HCT116 (cell line): Measurements from ENCODE around the gene FGD4. TPM values are rescaled to one million over a fixed set of nuclear protein-coding genes. Genes with fewer than 3 reads are reported as not detected.

ENCODE experiments used
- ATAC-seq: fragments of 200-7000 bp; cut with Tn5 transposase; 2 replicates; pipeline ENCODE4 v1.9.1; 2020; ENCODE audit warnings: mild to moderate bottlenecking, moderate library complexity
- BruUV-seq: library from RNA; stranded (reverse); fragments of 400-500 nt; replicated peaks from 2 replicates; lab custom pipeline; 2021; lab: Mats Ljungman, UMichigan
- CTCF ChIA-PET: fragments of 300-600 bp; sonication (Branson Sonifier 250); formaldehyde crosslinking; loops from one replicate; lab custom pipeline; 2021; ENCODE audit warnings: antibody characterized with exemption; lab: Charles Lee
- POLR2A ChIA-PET: fragments of 300-600, 350-600 bp; sonication (Branson Sonifier 250); formaldehyde crosslinking; loops from one replicate; lab custom pipeline; 2021; ENCODE audit warnings: antibody characterized with exemption; lab: Charles Lee
- RAD21 ChIA-PET, 2 experiments: fragments of 300-600 bp; sonication (Branson Sonifier 250); formaldehyde crosslinking; loops; one replicate each; lab custom pipeline; 2023; ENCODE audit warnings: low total read pairs in 2 of 2; ENCODE audit not compliant: uncharacterized antibody in 2 of 2, unreplicated experiment in 2 of 2, low non-redundant PET in 1 of 2; lab: Charles Lee
- DNase-seq: peaks from one replicate; pipeline ENCODE4 v3.0.0-alpha.2; 2010; ENCODE audit warnings: low read depth, low spot score
- H2AFZ ChIP-seq: fragments of 200-600 bp; shearing (Covaris generic), sonication (generic); 2 replicates; pipeline ENCODE4 v1.6.1; 2017; ENCODE audit warnings: low read depth, mixed run types, mixed read lengths, antibody characterized with exemption, low read length; ENCODE audit not compliant: poor library complexity, severe bottlenecking
- H3K27ac ChIP-seq: 2 replicates; pipeline ENCODE4 v1.5.1; 2012; ENCODE audit warnings: low read depth, low read length
- H3K27me3 ChIP-seq: fragments of 200-600 bp; sonication (generic); 2 replicates; pipeline ENCODE4 v1.6.1; 2016; ENCODE audit warnings: mixed run types, low read length, mixed read lengths; ENCODE audit not compliant: insufficient read depth
- H3K36me3 ChIP-seq, 2 experiments: fragments of 200-500 bp in 1 of 2; fragments of 200-600 bp in 1 of 2; sonication (Bioruptor generic) in 1 of 2; sonication (generic) in 1 of 2; 2 replicates each; pipeline versions ENCODE4 v1.5.1 to v1.6.1; 2014 to 2016; ENCODE audit warnings: low read length in 2 of 2, inconsistent platforms in 1 of 2, mixed read lengths in 1 of 2, mixed run types in 1 of 2; ENCODE audit not compliant: insufficient read depth in 2 of 2, control insufficient read depth in 1 of 2
- H3K4me1 ChIP-seq, 2 experiments: fragments of 200-600 bp in 1 of 2; sonication (generic) in 1 of 2; 2 replicates each; pipeline versions ENCODE4 v1.5.1 to v1.6.1; 2012 to 2017; ENCODE audit warnings: low read length in 2 of 2, inconsistent platforms in 1 of 2, mild to moderate bottlenecking in 1 of 2, mixed read lengths in 1 of 2, mixed run types in 1 of 2, moderate library complexity in 1 of 2; ENCODE audit not compliant: insufficient read depth in 2 of 2, control insufficient read depth in 1 of 2
- H3K4me2 ChIP-seq: fragments of 200-600 bp; sonication (generic); 2 replicates; pipeline ENCODE4 v1.6.1; 2017; ENCODE audit warnings: mixed run types, low read length, mixed read lengths
- H3K4me3 ChIP-seq, 2 experiments: fragments of 200-600 bp in 1 of 2; sonication (generic) in 1 of 2; replicated peaks in 1 of 2; 2 replicates each; pipeline ENCODE4 v1.5.1; 2011 to 2016; ENCODE audit warnings: low read length in 2 of 2, control low read depth in 1 of 2, low read depth in 1 of 2, mild to moderate bottlenecking in 1 of 2, mixed read lengths in 1 of 2, mixed run types in 1 of 2
- H3K79me2 ChIP-seq: fragments of 200-600 bp; sonication (generic); 2 replicates; pipeline ENCODE4 v1.6.1; 2017; ENCODE audit warnings: mild to moderate bottlenecking, mixed run types, low read length, moderate library complexity, mixed read lengths; ENCODE audit not compliant: insufficient read depth
- H3K9ac ChIP-seq: fragments of 200-600 bp; sonication (generic); 2 replicates; pipeline ENCODE4 v1.6.1; 2016; ENCODE audit warnings: low read length, mixed read lengths
- H3K9me2 ChIP-seq: fragments of 200-600 bp; sonication (generic), shearing (Covaris generic); 2 replicates; pipeline ENCODE4 v1.6.1; 2017; ENCODE audit warnings: mixed run types, mild to moderate bottlenecking, moderate library complexity; ENCODE audit not compliant: insufficient read depth
- H3K9me3 ChIP-seq, 2 experiments: fragments of 200-500 bp in 1 of 2; fragments of 200-600 bp in 1 of 2; sonication (Bioruptor generic) in 1 of 2; sonication (generic) in 1 of 2; 2 replicates each; pipeline ENCODE4 v1.6.1; 2014 to 2017; ENCODE audit warnings: low read length in 2 of 2, mixed read lengths in 2 of 2, inconsistent platforms in 1 of 2, low read depth in 1 of 2, mild to moderate bottlenecking in 1 of 2, mixed run types in 1 of 2, moderate library complexity in 1 of 2; ENCODE audit not compliant: control insufficient read depth in 1 of 2, insufficient read depth in 1 of 2
- H4K20me1 ChIP-seq: fragments of 200-600 bp; sonication (generic), shearing (Covaris generic); 2 replicates; pipeline ENCODE4 v1.6.1; 2017; ENCODE audit warnings: mixed run types, mild to moderate bottlenecking, moderate library complexity; ENCODE audit not compliant: insufficient read depth
- CEBPB ChIP-seq: IDR thresholded peaks from 2 replicates; pipeline ENCODE4 v1.6.1; 2012; ENCODE audit warnings: low read depth
- EZH2 ChIP-seq: fragments of 200-600 bp; sonication (generic); IDR thresholded peaks from 2 replicates; pipeline ENCODE4 v1.6.1; 2017; ENCODE audit warnings: antibody characterized with exemption, mixed run types
- EZH2phosphoT487 ChIP-seq: fragments of 200-600 bp; IDR thresholded peaks from 2 replicates; pipeline ENCODE4 v1.6.1; 2018; ENCODE audit warnings: antibody characterized with exemption, borderline replicate concordance
- FOSL1 ChIP-seq: IDR thresholded peaks from 2 replicates; pipeline ENCODE4 v1.6.1; 2012; ENCODE audit warnings: low read depth
- POLR2A ChIP-seq: IDR thresholded peaks from 2 replicates; pipeline ENCODE4 v1.7.0; 2011; ENCODE audit warnings: borderline replicate concordance; ENCODE audit not compliant: insufficient read depth, insufficient read length; ENCODE audit errors: extremely low read depth
- POLR2AphosphoS5 ChIP-seq: IDR thresholded peaks from 2 replicates; pipeline ENCODE4 v1.6.1; 2011; ENCODE audit warnings: mild to moderate bottlenecking, low read depth, low read length, moderate library complexity
- RAD21 ChIP-seq: IDR thresholded peaks from 2 replicates; pipeline ENCODE4 v1.6.1; 2012; ENCODE audit warnings: low read depth, mild to moderate bottlenecking
- SRF ChIP-seq: IDR thresholded peaks from 2 replicates; pipeline ENCODE4 v1.6.1; 2012; ENCODE audit warnings: low read depth
- TCF7L2 ChIP-seq: IDR thresholded peaks from 2 replicates; pipeline ENCODE4 v1.7.0; 2011; ENCODE audit warnings: borderline replicate concordance, inconsistent platforms; ENCODE audit not compliant: insufficient read depth, insufficient read length; ENCODE audit errors: extremely low read depth
- YY1 ChIP-seq: IDR thresholded peaks from 2 replicates; pipeline ENCODE4 v1.6.1; 2011; ENCODE audit warnings: low read length, low read depth, moderate library complexity, mild to moderate bottlenecking; ENCODE audit not compliant: insufficient replicate concordance; ENCODE audit errors: extremely low read depth
- ZFX ChIP-seq: fragments of 450-650 bp; IDR thresholded peaks from 2 replicates; pipeline ENCODE4 v1.6.1; 2017
- ZNF274 ChIP-seq: fragments of 200-500 bp; sonication (Bioruptor generic); IDR thresholded peaks from 2 replicates; pipeline ENCODE4 v1.6.1; 2014; ENCODE audit warnings: mild to moderate bottlenecking, low read depth, low read length, inconsistent platforms
- intact Hi-C: fragments of 100-400 bp; cut with micrococcal nuclease; formaldehyde crosslinking; loops from 2 replicates; pipeline ENCODE4 v1.10.0; 2022
- total RNA-seq: library from RNA; stranded (reverse); gene quantifications from one replicate; pipeline ENCODE4 v1.2.1, GENCODE V29; 2021; ENCODE audit not compliant: unreplicated experiment
- TF ChIP-seq, protein P1 (sequence below): IDR thresholded peaks from 2 replicates; pipeline ENCODE4 v1.6.1; 2011; ENCODE audit warnings: mild to moderate bottlenecking, low read length, moderate library complexity; ENCODE audit not compliant: insufficient replicate concordance; ENCODE audit errors: extremely low read depth
- TF ChIP-seq, protein P2 (sequence below): IDR thresholded peaks from 2 replicates; pipeline ENCODE4 v1.6.1; 2012
- TF ChIP-seq, protein P3 (sequence below): IDR thresholded peaks from 2 replicates; pipeline ENCODE4 v1.6.1; 2012
- TF ChIP-seq, protein P4 (sequence below), 3 experiments: fragments of 200-600 bp in 1 of 3; sonication (generic) in 1 of 3; IDR thresholded peaks in 2 of 3; conservative IDR thresholded peaks in 1 of 3; 2 replicates each; pipeline ENCODE4 v1.5.1; 2012 to 2017; ENCODE audit warnings: low read depth in 2 of 3, low read length in 2 of 3, antibody characterized with exemption in 1 of 3, borderline replicate concordance in 1 of 3, control low read depth in 1 of 3, mild to moderate bottlenecking in 1 of 3, mixed read lengths in 1 of 3, mixed run types in 1 of 3, moderate library complexity in 1 of 3; ENCODE audit not compliant: insufficient read depth in 1 of 3

Gene FGD4
- total RNA-seq, 1 experiment from 2014 or later, result 7.7 TPM

DNA sequence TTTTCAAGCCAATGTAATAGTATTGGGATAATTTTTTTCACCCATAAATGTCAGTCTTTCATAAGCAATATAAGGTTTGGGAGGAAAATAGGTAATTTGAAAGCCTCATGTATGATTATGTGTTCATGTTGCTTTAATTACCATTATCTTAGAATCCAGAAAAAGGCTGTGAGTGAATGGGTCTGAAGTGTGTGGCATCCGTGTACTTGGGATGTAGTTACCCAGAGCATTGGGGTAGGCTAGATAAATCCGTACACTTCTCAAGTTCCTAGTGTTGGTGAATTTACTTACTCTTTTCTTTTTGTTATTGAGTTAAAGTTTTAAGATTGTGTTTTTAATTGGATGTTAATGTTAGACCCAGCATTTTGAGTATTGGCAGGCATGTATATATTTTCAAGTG is 104.4 kb downstream of the FGD4 start:
- Histone ChIP-seq H3K27me3 (no peaks in the 10 kb centered on the region), H3K9ac (no peak overlapping the region), H3K36me3 (no peaks in the 10 kb centered on the region), H3K9me2 (no peaks in the 10 kb centered on the region), H2AFZ (no peak overlapping the region)
- DNase-seq, result no peak
- ChIA-PET RAD21 (no interaction called here), CTCF (no interaction called here), POLR2A (no interaction called here)
- no peak for TF ChIP-seq ZFX
- no peak for TF ChIP-seq POLR2AphosphoS5
- TF ChIP-seq SRF, result no peak
- TF ChIP-seq, all 23 proteins: peak for 0
- Histone ChIP-seq H3K4me2 (no peak overlapping the region), H3K4me3 (no peak overlapping the region), H3K27ac (no peak overlapping the region), H4K20me1 (no peaks in the 10 kb centered on the region), H3K9me3 (no peaks in the 10 kb centered on the region), H3K79me2 (no peaks in the 10 kb centered on the region), H3K4me1 (no peaks in the 10 kb centered on the region)
- no peak for ATAC-seq
- intact Hi-C loops, result no loop called here
- no TSS peak for BruUV-seq

DNA sequence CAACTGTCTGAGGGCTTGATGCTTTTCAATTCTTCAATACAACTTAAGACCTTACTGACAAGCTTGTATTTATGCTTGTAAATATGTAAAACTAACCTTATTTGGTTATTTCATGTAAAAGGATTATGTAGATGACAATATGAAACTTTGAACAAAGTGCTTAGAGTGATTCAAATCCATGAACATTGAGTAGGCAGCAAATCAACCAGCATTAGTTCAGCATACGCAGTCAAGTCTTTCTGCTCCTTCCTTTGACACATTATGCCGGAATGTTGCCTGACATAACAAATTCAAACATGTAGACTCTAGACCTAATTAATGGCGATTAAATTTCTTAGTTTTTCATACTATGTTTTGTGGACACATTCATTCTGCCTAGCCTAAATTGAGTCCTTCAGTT is 105.2 kb downstream of the FGD4 start:
- Histone ChIP-seq H3K4me1 (no peaks in the 10 kb centered on the region), H3K9ac (no peak overlapping the region), H4K20me1 (no peaks in the 10 kb centered on the region), H3K9me2 (no peaks in the 10 kb centered on the region), H3K4me2 (no peak overlapping the region), H3K36me3 (no peaks in the 10 kb centered on the region), H3K4me3 (no peak overlapping the region), H3K79me2 (no peaks in the 10 kb centered on the region), H3K9me3 (no peaks in the 10 kb centered on the region), H3K27me3 (no peaks in the 10 kb centered on the region), H3K27ac (no peak overlapping the region), H2AFZ (no peak overlapping the region)
- TF ChIP-seq POLR2AphosphoS5 (no peak), EZH2 (no peak), POLR2A (no peak), FOSL1 (no peak), YY1 (no peak), CEBPB (no peak), EZH2phosphoT487 (no peak), TCF7L2 (no peak), SRF (no peak), ZNF274 (no peak), RAD21 (no peak), ZFX (no peak)
- TF ChIP-seq, protein P1, sequence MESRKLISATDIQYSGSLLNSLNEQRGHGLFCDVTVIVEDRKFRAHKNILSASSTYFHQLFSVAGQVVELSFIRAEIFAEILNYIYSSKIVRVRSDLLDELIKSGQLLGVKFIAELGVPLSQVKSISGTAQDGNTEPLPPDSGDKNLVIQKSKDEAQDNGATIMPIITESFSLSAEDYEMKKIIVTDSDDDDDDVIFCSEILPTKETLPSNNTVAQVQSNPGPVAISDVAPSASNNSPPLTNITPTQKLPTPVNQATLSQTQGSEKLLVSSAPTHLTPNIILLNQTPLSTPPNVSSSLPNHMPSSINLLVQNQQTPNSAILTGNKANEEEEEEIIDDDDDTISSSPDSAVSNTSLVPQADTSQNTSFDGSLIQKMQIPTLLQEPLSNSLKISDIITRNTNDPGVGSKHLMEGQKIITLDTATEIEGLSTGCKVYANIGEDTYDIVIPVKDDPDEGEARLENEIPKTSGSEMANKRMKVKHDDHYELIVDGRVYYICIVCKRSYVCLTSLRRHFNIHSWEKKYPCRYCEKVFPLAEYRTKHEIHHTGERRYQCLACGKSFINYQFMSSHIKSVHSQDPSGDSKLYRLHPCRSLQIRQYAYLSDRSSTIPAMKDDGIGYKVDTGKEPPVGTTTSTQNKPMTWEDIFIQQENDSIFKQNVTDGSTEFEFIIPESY, result no peak
- TF ChIP-seq, protein P2, sequence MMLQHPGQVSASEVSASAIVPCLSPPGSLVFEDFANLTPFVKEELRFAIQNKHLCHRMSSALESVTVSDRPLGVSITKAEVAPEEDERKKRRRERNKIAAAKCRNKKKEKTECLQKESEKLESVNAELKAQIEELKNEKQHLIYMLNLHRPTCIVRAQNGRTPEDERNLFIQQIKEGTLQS, result no peak
- TF ChIP-seq, protein P3, sequence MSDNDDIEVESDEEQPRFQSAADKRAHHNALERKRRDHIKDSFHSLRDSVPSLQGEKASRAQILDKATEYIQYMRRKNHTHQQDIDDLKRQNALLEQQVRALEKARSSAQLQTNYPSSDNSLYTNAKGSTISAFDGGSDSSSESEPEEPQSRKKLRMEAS, result no peak
- TF ChIP-seq, protein P4, sequence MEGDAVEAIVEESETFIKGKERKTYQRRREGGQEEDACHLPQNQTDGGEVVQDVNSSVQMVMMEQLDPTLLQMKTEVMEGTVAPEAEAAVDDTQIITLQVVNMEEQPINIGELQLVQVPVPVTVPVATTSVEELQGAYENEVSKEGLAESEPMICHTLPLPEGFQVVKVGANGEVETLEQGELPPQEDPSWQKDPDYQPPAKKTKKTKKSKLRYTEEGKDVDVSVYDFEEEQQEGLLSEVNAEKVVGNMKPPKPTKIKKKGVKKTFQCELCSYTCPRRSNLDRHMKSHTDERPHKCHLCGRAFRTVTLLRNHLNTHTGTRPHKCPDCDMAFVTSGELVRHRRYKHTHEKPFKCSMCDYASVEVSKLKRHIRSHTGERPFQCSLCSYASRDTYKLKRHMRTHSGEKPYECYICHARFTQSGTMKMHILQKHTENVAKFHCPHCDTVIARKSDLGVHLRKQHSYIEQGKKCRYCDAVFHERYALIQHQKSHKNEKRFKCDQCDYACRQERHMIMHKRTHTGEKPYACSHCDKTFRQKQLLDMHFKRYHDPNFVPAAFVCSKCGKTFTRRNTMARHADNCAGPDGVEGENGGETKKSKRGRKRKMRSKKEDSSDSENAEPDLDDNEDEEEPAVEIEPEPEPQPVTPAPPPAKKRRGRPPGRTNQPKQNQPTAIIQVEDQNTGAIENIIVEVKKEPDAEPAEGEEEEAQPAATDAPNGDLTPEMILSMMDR (IDR thresholded peaks at IDR 0.05 in 2 of 3, conservative IDR thresholded peaks at IDR 0.05 in 1 of 3; ENCODE audit: borderline replicate concordance in 1 of 3, insufficient read depth in 1 of 3, low read depth in 2 of 3, low read length in 2 of 3), result no peak
- ATAC-seq (no peak), DNase-seq (no peak)
- BruUV-seq, result no TSS peak
- RAD21 ChIA-PET, result no interaction called here
- CTCF ChIA-PET, result no interaction called here
- intact Hi-C loops, result no loop called here
- POLR2A ChIA-PET, result no interaction called here
